ENCODE measurements around the gene CAPN8.

CAPN8 gene

DNA sequence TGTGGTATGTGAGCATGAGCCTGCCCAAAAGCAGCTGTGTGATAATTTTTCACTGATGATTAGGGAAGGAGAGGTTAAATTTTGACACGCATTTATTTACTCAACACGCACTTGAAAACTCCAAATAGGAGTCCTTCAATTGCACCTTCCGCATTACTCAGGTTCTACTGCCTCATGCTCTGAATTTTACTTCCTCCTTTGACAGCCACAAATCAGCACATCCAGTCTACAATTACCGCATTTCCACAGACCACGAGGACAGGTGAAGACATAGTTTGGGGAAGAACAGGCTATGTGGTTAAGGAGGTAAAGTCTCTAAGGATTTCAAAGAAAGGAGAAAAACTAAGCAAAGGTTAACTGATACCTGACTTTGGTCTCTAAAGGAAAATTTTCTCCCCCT is 2.6 kb downstream of the CAPN8 start:
- H3K27ac ChIP-seq = no peak overlapping the region

GRCh38 chr1:223659711-223660110 is 5.8 kb downstream of the CAPN8 start:
- H3K27ac ChIP-seq = no peak overlapping the region
- TF ChIP-seq, protein P1, sequence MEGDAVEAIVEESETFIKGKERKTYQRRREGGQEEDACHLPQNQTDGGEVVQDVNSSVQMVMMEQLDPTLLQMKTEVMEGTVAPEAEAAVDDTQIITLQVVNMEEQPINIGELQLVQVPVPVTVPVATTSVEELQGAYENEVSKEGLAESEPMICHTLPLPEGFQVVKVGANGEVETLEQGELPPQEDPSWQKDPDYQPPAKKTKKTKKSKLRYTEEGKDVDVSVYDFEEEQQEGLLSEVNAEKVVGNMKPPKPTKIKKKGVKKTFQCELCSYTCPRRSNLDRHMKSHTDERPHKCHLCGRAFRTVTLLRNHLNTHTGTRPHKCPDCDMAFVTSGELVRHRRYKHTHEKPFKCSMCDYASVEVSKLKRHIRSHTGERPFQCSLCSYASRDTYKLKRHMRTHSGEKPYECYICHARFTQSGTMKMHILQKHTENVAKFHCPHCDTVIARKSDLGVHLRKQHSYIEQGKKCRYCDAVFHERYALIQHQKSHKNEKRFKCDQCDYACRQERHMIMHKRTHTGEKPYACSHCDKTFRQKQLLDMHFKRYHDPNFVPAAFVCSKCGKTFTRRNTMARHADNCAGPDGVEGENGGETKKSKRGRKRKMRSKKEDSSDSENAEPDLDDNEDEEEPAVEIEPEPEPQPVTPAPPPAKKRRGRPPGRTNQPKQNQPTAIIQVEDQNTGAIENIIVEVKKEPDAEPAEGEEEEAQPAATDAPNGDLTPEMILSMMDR (conservative IDR thresholded peaks at IDR 0.05) = no peak

More for the DNA sequence above, 2.6 kb downstream of the CAPN8 start:
- TF ChIP-seq, protein P1 (conservative IDR thresholded peaks at IDR 0.05) = no peak

GRCh38 chr1:223657978-223658377 is 7.5 kb downstream of the CAPN8 start:
- TF ChIP-seq, protein P1 (conservative IDR thresholded peaks at IDR 0.05) = no peak
- H3K27ac ChIP-seq = no peak overlapping the region

DNA sequence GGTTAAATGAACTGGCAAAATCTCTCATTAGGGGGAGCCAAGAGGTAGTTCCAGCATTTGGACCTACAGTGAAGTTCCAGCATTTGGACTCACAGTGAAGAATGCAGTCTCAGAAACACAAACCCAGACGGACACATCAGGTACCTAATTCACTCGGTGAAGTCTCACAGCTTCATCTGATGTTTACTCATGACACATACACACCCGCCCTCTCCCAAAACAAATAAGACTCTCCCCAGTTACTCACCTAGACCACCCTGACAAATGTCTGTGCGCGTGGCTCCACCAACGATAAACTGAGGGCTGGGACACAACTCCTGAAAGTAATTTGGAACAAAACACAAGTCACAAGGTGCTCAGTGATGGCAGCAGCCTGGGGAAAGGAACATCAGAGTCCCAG is 11.4 kb downstream of the CAPN8 start:
- H3K27ac ChIP-seq = no peak overlapping the region

DNA sequence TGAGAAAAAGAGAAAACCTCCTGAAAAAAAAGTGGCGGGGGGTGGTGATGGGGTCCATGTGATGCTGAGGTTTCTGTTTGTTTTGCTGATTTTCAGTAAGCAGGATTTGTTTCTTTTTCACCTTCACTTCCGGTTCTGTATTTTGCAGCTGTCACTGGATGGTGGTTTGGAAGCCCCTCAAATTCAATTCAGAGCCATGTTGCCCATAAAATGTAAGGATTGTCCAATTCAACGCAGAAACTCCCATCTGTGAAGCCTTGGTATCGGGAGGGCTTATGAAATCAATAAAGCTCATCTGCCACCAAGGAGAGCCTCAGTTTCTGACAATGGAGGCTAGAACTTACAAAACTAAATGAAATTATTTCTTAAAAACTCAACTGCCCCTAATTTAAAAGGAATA is 12.1 kb downstream of the CAPN8 start:
- no peak overlapping the region for H3K27ac ChIP-seq

More for the DNA sequence above, 11.4 kb downstream of the CAPN8 start:
- TF ChIP-seq, protein P1 (conservative IDR thresholded peaks at IDR 0.05) = no peak

DNA sequence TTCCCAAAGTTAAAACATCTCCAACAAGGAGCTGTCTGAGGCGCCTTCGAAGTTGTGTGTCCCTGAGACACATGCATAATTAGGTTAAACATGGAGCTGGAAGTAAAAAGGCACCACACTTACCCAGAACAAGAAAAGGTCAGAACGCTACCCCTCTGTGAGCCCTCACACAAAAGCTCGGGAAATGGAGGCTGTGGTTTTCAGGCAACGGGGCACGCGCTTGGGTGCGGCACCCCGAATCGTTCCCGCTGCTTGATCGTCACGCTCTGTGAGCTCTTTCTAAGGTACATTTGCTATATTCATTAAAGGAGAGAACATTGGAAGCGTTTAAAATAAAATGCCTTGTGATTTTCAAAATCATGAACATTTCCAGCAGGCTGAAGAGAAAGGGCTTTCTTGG is 12.5 kb downstream of the CAPN8 start:
- H3K27ac ChIP-seq = no peak overlapping the region
- TF ChIP-seq, protein P1 (conservative IDR thresholded peaks at IDR 0.05) = no peak

More for the DNA sequence above, 12.1 kb downstream of the CAPN8 start:
- TF ChIP-seq, protein P1 (conservative IDR thresholded peaks at IDR 0.05) = no peak

DNA sequence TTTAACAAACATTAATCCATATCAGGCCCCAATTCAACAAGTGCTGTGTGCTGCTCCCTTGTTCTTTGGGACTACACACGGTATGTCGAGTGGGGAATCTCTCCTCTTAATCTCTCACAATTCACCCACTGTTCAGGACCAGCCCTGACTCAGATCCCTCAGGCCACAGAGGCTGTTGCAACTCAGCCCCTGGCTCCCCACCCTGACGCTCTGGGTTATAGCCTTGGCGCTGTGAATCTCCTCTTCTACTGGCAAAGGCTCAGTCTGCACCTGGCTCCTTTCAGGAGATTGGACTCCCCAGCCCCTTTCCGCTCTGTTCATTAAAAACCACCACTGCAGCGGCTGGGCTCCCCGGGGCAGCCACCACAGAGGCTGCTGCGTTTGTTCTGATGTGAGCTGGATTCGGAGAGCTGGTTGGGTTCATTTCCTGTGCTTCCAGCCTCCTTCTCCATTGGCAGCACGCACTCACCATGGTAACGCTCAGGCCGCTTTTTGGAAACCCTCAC is 13.0 kb downstream of the CAPN8 start:
- H3K27ac ChIP-seq = no peak overlapping the region
- TF ChIP-seq, protein P1 (conservative IDR thresholded peaks at IDR 0.05) = no peak

Measured in VCaP (cell line).